SK-N-MC (cell line): ENCODE data around the gene TANC1.

Experiments used
- EZH2 ChIP-seq: fragments of 200-600 bp; sonication (generic); IDR thresholded peaks from one replicate; pipeline ENCODE4 v1.6.1; 2017; ENCODE audit warnings: antibody characterized with exemption
- POLR2AphosphoS5 ChIP-seq: IDR thresholded peaks from 2 replicates; pipeline ENCODE4 v1.6.1; 2012; ENCODE audit warnings: mild to moderate bottlenecking, low read depth, low read length, borderline replicate concordance

GRCh38 chr2:159003555-159003954, 35.1 kb downstream of the TANC1 start:
- TF ChIP-seq EZH2 (no peak), POLR2AphosphoS5 (no peak)
